Kidney (tissue), 14 donors: ENCODE data around the gene ATP6V0A4. TPM values are rescaled to one million over a fixed set of nuclear protein-coding genes. Genes with fewer than 3 reads are reported as not detected.

ENCODE experiments used
- DNase-seq, 5 donors: peaks; one replicate each; pipeline ENCODE4 v3.0.0-alpha.2; 2013 to 2020
- FAIRE-seq: peaks from 2 replicates; lab custom pipeline; 2012; peaks lifted over from hg19 to GRCh38; lab: Jason Lieb, UNC
- H3K27ac ChIP-seq, 2 donors: one replicate each; pipeline ENCODE4 v1.7.0; 2013; ENCODE audit warnings: low read depth in 2 of 2, low read length in 2 of 2, inconsistent platforms in 1 of 2
- H3K27me3 ChIP-seq: one replicate; pipeline ENCODE4 v1.7.1; 2013; ENCODE audit warnings: low read length, inconsistent platforms; ENCODE audit not compliant: control insufficient read depth, insufficient read depth
- H3K36me3 ChIP-seq, 3 donors: one replicate each; pipeline versions ENCODE4 v1.7.0 to v1.7.1; 2013; ENCODE audit warnings: low read length in 3 of 3, control low read depth in 1 of 3, inconsistent platforms in 1 of 3; ENCODE audit not compliant: insufficient read depth in 3 of 3, control insufficient read depth in 2 of 3
- H3K4me1 ChIP-seq, 3 donors: one replicate each; pipeline versions ENCODE4 v1.7.0 to v1.7.1; 2013; ENCODE audit warnings: low read length in 3 of 3, inconsistent platforms in 1 of 3, low read depth in 1 of 3; ENCODE audit not compliant: control insufficient read depth in 2 of 3, insufficient read depth in 2 of 3
- H3K4me3 ChIP-seq, 3 donors: one replicate each; pipeline versions ENCODE4 v1.7.0 to v1.8.1; 2013; ENCODE audit warnings: low read length in 3 of 3, control low read depth in 1 of 3, inconsistent platforms in 1 of 3
- H3K9ac ChIP-seq, 3 donors: one replicate each; pipeline versions ENCODE4 v1.7.0 to v1.7.1; 2013; ENCODE audit warnings: low read length in 3 of 3, control low read depth in 1 of 3, inconsistent platforms in 1 of 3
- H3K9me3 ChIP-seq, 3 donors: one replicate each; pipeline versions ENCODE4 v1.7.0 to v1.7.1; 2013; ENCODE audit warnings: low read length in 3 of 3, control low read depth in 1 of 3, inconsistent platforms in 1 of 3; ENCODE audit not compliant: control insufficient read depth in 2 of 3, insufficient read depth in 1 of 3
- intact Hi-C: fragments of 100-400 bp; cut with DNase I; formaldehyde crosslinking; loops from one replicate; pipeline ENCODE4 v1.11.1; 2022
- polyA plus RNA-seq: library from polyadenylated mRNA; stranded (reverse); fragments of 350-450 nt; fragmentation: Illumina TruSeq; extraction: RNeasy Lipid Tissue Mini Kit (QIAGEN cat#74804); gene quantifications from one replicate; pipeline ENCODE4 v1.2.3, GENCODE V29; 2014; ENCODE audit warnings: low read depth, low replicate concordance; ENCODE audit not compliant: insufficient read depth
- total RNA-seq: library from RNA; stranded (reverse); fragmentation: NEBNext Ultra II Directional; extraction: Animal tissue kit (Norgen Biotek cat#: 25700); gene quantifications from one replicate; pipeline ENCODE4 v1.2.1, GENCODE V29; 2021
- TF ChIP-seq, protein P1 (sequence below): IDR thresholded peaks from 3 replicates; pipeline ENCODE4 v1.5.1; 2012; ENCODE audit warnings: mild to moderate bottlenecking, moderate library complexity, borderline replicate concordance; ENCODE audit not compliant: insufficient read depth; ENCODE audit errors: extremely low read depth
- donor health status: control.
- donor health status: control.
- donor health status: control.
- donor health status: control.
- donor health status: control.
- donor health status: DM: yes; HTN: yes; CAD: no.
- donor health status: Normal renal cell carcinoma (clear cell type).

The ATP6V0A4 gene
- total and polyA plus RNA-seq, 2 donors from 2014 or later: 30.5 to 140 TPM

DNA sequence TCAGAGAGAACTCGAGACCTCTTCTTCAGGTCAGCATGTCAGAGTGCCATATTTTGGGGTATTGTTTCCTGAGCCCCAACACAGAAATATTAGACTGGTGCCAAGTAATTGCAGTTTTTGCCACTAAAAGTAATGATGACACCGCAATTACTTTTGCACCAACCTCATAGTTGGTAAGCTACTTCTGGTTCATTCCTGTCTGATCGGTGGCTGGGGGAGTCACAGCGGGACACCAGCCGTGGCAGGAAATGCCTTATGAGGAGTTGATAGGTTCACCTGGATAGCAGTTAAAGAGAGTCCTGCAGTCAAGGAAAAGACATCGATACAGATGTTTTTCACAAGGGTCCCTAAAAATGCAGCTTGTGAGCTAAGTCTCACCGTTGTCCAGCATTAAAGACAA is 23.9 kb upstream of the ATP6V0A4 start:
- no peak overlapping the region for H3K27ac ChIP-seq
- FAIRE-seq (no peak), DNase-seq (no peak)
- H3K4me1 ChIP-seq: no peaks in the 10 kb centered on the region
- no peak overlapping the region for H3K4me3 ChIP-seq
- H3K27me3 ChIP-seq: no peaks in the 10 kb centered on the region
- no peaks in the 10 kb centered on the region for H3K36me3 ChIP-seq
- H3K9ac ChIP-seq: no peak overlapping the region
- intact Hi-C loops: no loop called here
- peaks cover 0 to 4% (median 0%) of the 10 kb centered on the region in 3 donors for H3K9me3 ChIP-seq
- TF ChIP-seq, protein P1, sequence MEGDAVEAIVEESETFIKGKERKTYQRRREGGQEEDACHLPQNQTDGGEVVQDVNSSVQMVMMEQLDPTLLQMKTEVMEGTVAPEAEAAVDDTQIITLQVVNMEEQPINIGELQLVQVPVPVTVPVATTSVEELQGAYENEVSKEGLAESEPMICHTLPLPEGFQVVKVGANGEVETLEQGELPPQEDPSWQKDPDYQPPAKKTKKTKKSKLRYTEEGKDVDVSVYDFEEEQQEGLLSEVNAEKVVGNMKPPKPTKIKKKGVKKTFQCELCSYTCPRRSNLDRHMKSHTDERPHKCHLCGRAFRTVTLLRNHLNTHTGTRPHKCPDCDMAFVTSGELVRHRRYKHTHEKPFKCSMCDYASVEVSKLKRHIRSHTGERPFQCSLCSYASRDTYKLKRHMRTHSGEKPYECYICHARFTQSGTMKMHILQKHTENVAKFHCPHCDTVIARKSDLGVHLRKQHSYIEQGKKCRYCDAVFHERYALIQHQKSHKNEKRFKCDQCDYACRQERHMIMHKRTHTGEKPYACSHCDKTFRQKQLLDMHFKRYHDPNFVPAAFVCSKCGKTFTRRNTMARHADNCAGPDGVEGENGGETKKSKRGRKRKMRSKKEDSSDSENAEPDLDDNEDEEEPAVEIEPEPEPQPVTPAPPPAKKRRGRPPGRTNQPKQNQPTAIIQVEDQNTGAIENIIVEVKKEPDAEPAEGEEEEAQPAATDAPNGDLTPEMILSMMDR: no peak

DNA sequence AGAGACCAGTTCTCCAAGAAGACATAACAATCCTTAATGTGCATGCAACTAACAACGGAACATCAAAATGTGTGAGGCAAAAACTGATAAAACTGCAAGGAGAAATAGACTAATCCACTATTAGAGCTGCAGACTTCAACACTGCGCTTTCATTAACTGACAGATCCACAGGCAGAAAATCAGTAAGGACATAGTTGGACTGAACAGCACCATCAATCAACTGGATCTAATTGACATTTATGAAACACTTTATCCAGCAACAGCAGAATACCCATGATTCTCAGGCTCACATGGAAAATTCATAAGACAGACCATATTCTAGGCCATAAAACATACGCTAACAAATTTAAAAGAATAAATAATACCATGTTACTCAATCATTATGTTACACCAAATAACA is 21.6 kb upstream of the ATP6V0A4 start:
- TF ChIP-seq, protein P1: no peak
- Histone ChIP-seq H3K36me3 (no peaks in the 10 kb centered on the region), H3K27ac (no peak overlapping the region), H3K4me3 (no peak overlapping the region), H3K27me3 (no peaks in the 10 kb centered on the region), H3K9ac (no peak overlapping the region), H3K9me3 (no peaks in the 10 kb centered on the region), H3K4me1 (no peaks in the 10 kb centered on the region)
- DNase-seq (no peak), FAIRE-seq (no peak)
- intact Hi-C loops: no loop called here

DNA sequence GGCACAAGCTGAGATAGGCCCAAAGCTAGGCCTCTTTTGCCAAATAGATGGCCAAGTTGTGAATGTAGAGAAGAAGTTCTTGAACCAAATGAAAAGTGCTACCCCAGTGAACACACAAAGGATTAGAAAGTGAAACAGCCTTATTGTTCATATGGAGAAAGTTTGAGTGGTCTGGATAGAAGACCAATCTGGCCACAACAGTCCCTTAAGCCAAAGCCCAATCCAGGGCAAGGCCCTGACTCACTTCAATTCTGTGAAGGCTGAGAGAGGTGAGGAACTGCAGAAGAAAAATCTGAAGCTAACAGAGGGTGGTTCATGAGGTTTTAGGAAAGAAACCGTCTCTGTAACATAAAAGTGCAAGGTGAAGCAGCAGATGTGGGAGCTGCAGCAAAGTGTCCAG is 18.7 kb upstream of the ATP6V0A4 start:
- H3K9ac ChIP-seq: no peak overlapping the region
- H3K27me3 ChIP-seq: no peaks in the 10 kb centered on the region
- no peaks in the 10 kb centered on the region for H3K9me3 ChIP-seq
- no peaks in the 10 kb centered on the region for H3K36me3 ChIP-seq
- H3K4me1 ChIP-seq: no peaks in the 10 kb centered on the region
- FAIRE-seq (no peak), DNase-seq (no peak)
- TF ChIP-seq, protein P1: no peak
- H3K4me3 ChIP-seq: no peak overlapping the region
- intact Hi-C loops: no loop called here
- no peak overlapping the region for H3K27ac ChIP-seq

DNA sequence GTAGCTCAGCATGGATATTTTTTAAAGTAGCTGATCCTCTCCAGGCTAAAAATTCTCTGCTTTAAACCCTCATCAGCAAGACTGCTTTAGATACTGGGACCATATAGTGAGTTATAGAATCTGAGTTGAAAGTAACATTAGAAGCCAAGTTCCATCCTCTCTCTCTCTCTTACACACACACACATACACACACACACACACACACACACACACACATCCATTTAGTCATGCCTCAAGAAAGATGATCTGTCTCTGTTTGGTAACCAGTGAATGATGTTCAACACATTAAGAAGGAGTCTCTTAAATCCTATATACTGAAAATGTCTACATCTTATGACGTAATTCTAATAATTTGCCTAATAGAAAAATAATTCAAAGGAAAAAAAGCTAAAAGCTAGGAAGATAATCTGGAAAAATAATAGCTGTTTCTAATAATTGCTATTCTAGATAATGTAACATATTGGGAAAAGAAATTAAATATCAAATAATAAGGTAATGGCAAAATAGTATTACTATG is 16.9 kb upstream of the ATP6V0A4 start:
- no peak overlapping the region for H3K27ac ChIP-seq
- TF ChIP-seq, protein P1: no peak
- H3K36me3 ChIP-seq: no peaks in the 10 kb centered on the region
- intact Hi-C loops: no loop called here
- no peak overlapping the region for H3K4me3 ChIP-seq
- H3K27me3 ChIP-seq: no peaks in the 10 kb centered on the region
- no peaks in the 10 kb centered on the region for H3K4me1 ChIP-seq
- H3K9ac ChIP-seq: no peak overlapping the region
- H3K9me3 ChIP-seq: no peaks in the 10 kb centered on the region
- FAIRE-seq (peak; percentile 74), DNase-seq (no peak)
